Spleen (tissue), 11 donors: ENCODE measurements around the gene HOXD4. TPM values are rescaled to one million over a fixed set of nuclear protein-coding genes. Genes with fewer than 3 reads are reported as not detected.

ENCODE experiments used
- DNase-seq: peaks from one replicate; pipeline ENCODE4 v3.0.0-alpha.2; 2020
- H3K27ac ChIP-seq, 8 donors: fragments of 200-600 bp; sonication (generic) in 7 of 8; 1 replicate in 4 of 8; 2 replicates in 4 of 8; pipeline versions ENCODE4 v1.5.0 to v1.8.0; 2016 to 2021; ENCODE audit warnings: inconsistent platforms in 4 of 8, mild to moderate bottlenecking in 4 of 8, moderate library complexity in 1 of 8
- H3K27me3 ChIP-seq, 7 donors: fragments of 200-600 bp; sonication (generic) in 6 of 7; replicated peaks in 1 of 7; 1 replicate in 4 of 7; 2 replicates in 3 of 7; pipeline versions ENCODE4 v1.5.0 to v1.8.0; 2016 to 2021; ENCODE audit warnings: inconsistent platforms in 3 of 7, mild to moderate bottlenecking in 1 of 7
- H3K36me3 ChIP-seq, 6 donors: fragments of 200-600 bp; sonication (generic) in 5 of 6; 1 replicate in 4 of 6; 2 replicates in 2 of 6; pipeline versions ENCODE4 v1.5.0 to v1.8.0; 2016 to 2021; ENCODE audit warnings: inconsistent platforms in 2 of 6
- H3K4me1 ChIP-seq, 6 donors: fragments of 200-600 bp; sonication (generic) in 5 of 6; 1 replicate in 3 of 6; 2 replicates in 3 of 6; pipeline versions ENCODE4 v1.5.0 to v1.8.0; 2016 to 2021; ENCODE audit warnings: inconsistent platforms in 3 of 6
- H3K4me3 ChIP-seq, 8 donors: fragments of 200-600 bp; sonication (generic) in 7 of 8; 1 replicate in 4 of 8; 2 replicates in 4 of 8; pipeline versions ENCODE4 v1.5.0 to v1.8.0; 2016 to 2021; ENCODE audit warnings: inconsistent platforms in 4 of 8, mild to moderate bottlenecking in 4 of 8, moderate library complexity in 2 of 8
- H3K9me3 ChIP-seq, 8 donors: fragments of 200-600 bp; sonication (generic) in 7 of 8; 1 replicate in 4 of 8; 2 replicates in 4 of 8; pipeline versions ENCODE4 v1.5.0 to v1.8.0; 2016 to 2021; ENCODE audit warnings: inconsistent platforms in 4 of 8
- CTCF ChIP-seq, 11 experiments: fragments of 200-600 bp in 7 of 11; fragments of 450-650 bp in 4 of 11; sonication (generic) in 4 of 11; IDR thresholded peaks in 8 of 11; conservative IDR thresholded peaks in 3 of 11; 1 replicate in 7 of 11; 2 replicates in 4 of 11; pipeline versions ENCODE4 v1.4.0 to v1.8.0; 2016 to 2021; ENCODE audit warnings: antibody characterized with exemption in 11 of 11, inconsistent platforms in 4 of 11, mild to moderate bottlenecking in 1 of 11
- POLR2A ChIP-seq, 3 donors: fragments of 450-650 bp; IDR thresholded peaks; one replicate each; pipeline ENCODE4 v1.5.1; 2017; ENCODE audit warnings: antibody characterized with exemption in 3 of 3, mild to moderate bottlenecking in 1 of 3
- POLR2AphosphoS5 ChIP-seq, 3 donors: sonication (generic); formaldehyde crosslinking; IDR thresholded peaks; one replicate each; pipeline ENCODE4 v1.5.1; 2017; ENCODE audit warnings: antibody characterized with exemption in 3 of 3
- WGBS, 5 donors: extraction: QIAGEN DNeasy Blood & Tissue Kit in 3 of 5; methylation state at CpG; one replicate each; pipeline versions ENCODE4 v1.1.5 to v1.1.7; 2013 to 2018; 5-methylcytosine and 5-hydroxymethylcytosine counted together
- intact Hi-C: fragments of 100-400 bp; cut with DNase I; formaldehyde crosslinking; loops from one replicate; pipeline ENCODE4 v1.15.0; 2023; ENCODE audit warnings: low total_unique reads
- polyA plus RNA-seq, 3 donors: library from polyadenylated mRNA; stranded (reverse); fragments of 200-250 nt; gene quantifications; one replicate each; pipeline ENCODE4 v1.2.1, GENCODE V29; 2013
- total RNA-seq, 7 donors: library from RNA; depleted of rRNA in 3 of 7; stranded (reverse); fragments of >200 nt in 3 of 7; fragmentation: NEBNext Ultra II Directional in 4 of 7; extraction: Animal tissue kit (Norgen Biotek cat#: 25700) in 4 of 7; gene quantifications; one replicate each; pipeline versions ENCODE4 v1.1.0 to v1.2.1, GENCODE V29; 2016 to 2021
- donor health status: healthy with polysubstance abuse.
- donor health status: DM: no; HTN: no; CAD: no; lungs with moderate emphysema.
- donor health status: DM: no; HTN: no; CAD: no.
- donor health status: Bipolar disorder and iron deficiency.
- donor health status: healthy.
- donor health status: DM: no; HTN: no; CAD: no.
- donor health status: DM: yes; HTN: yes; CAD: no.

The HOXD4 gene
- total and polyA plus RNA-seq, 10 donors, result 0.88 to 9.8 (median 6.5) TPM

GRCh38 chr2:176160251-176160985, 9.1 kb downstream of the HOXD4 start:
- no peak for TF ChIP-seq POLR2A (IDR thresholded peaks at IDR 0.05)
- no peak for TF ChIP-seq CTCF (IDR thresholded peaks at IDR 0.05 in 8 of 11, conservative IDR thresholded peaks at IDR 0.05 in 3 of 11)
- TF ChIP-seq POLR2AphosphoS5 (IDR thresholded peaks at IDR 0.05), result no peak
- Histone ChIP-seq H3K27ac (no peak overlapping the region), H3K4me3 (peak overlapping the region in 2 of 8 donors; percentile 7 to 17), H3K27me3 (peaks cover 16 to 100% (median 98%) of the 10 kb centered on the region in 7 donors), H3K4me1 (peaks cover 0 to 51% (median 14%) of the 10 kb centered on the region in 6 donors), H3K36me3 (no peaks in the 10 kb centered on the region), H3K9me3 (peaks cover 0 to 4% (median 0%) of the 10 kb centered on the region in 8 donors)
- intact Hi-C loops, result no loop called here
- WGBS, 5 donors, result 19 to 33% (median 28%) methylated on average over 26 to 50 of the region's 50 CpGs
- no peak for DNase-seq

GRCh38 chr2:176160986-176161824, 9.9 kb downstream of the HOXD4 start:
- Histone ChIP-seq H3K9me3 (peaks cover 0 to 4% (median 0%) of the 10 kb centered on the region in 8 donors), H3K4me3 (no peak overlapping the region), H3K27ac (no peak overlapping the region), H3K27me3 (peaks cover 16 to 100% (median 98%) of the 10 kb centered on the region in 7 donors), H3K36me3 (no peaks in the 10 kb centered on the region), H3K4me1 (peaks cover 0 to 51% (median 14%) of the 10 kb centered on the region in 6 donors)
- no peak for DNase-seq
- intact Hi-C loops, result no loop called here
- no peak for TF ChIP-seq POLR2A (IDR thresholded peaks at IDR 0.05)
- no peak for TF ChIP-seq CTCF (IDR thresholded peaks at IDR 0.05 in 8 of 11, conservative IDR thresholded peaks at IDR 0.05 in 3 of 11)
- no peak for TF ChIP-seq POLR2AphosphoS5 (IDR thresholded peaks at IDR 0.05)
- WGBS, 5 donors, result 25 to 46% (median 30%) methylated on average over 22 of the region's 22 CpGs

- intact Hi-C loops, result no loop called here
- 20 to 25% (median 22%) methylated on average over 22 of the region's 22 CpGs for WGBS, 5 donors
- Histone ChIP-seq H3K9me3 (peaks cover 0 to 4% (median 0%) of the 10 kb centered on the region in 8 donors), H3K27ac (no peak overlapping the region), H3K27me3 (peaks cover 14 to 100% (median 96%) of the 10 kb centered on the region in 7 donors), H3K36me3 (no peaks in the 10 kb centered on the region), H3K4me3 (no peak overlapping the region), H3K4me1 (peaks cover 0 to 45% (median 12%) of the 10 kb centered on the region in 6 donors)
- TF ChIP-seq CTCF (IDR thresholded peaks at IDR 0.05 in 8 of 11, conservative IDR thresholded peaks at IDR 0.05 in 3 of 11), result no peak
- no peak for DNase-seq
Measured at GRCh38 chr2:176161825-176162626, 10.7 kb downstream of the HOXD4 start.
